Activated B cell treated with CpG ODN at 0.5 μM for 24 hours (primary cell): ENCODE data around the gene FCHSD1. TPM values are rescaled to one million over a fixed set of nuclear protein-coding genes. Genes with fewer than 3 reads are reported as not detected.

Experiments used
- ATAC-seq: fragments of 200-7000 bp; cut with Tn5 transposase; one replicate; pipeline ENCODE4 v1.10.0; 2021; ENCODE audit warnings: low read depth, mild to moderate bottlenecking, moderate library complexity
- CTCF ChIA-PET: fragments of 350-600 bp; sonication (Branson Sonifier 250); formaldehyde crosslinking; loops from one replicate; lab custom pipeline; 2021; ENCODE audit warnings: antibody characterized with exemption; lab: Charles Lee
- POLR2A ChIA-PET: fragments of 350-600 bp; sonication (Branson Sonifier 250); formaldehyde crosslinking; loops from one replicate; lab custom pipeline; 2021; ENCODE audit warnings: antibody characterized with exemption; lab: Charles Lee
- DNase-seq: peaks from one replicate; pipeline ENCODE4 v3.0.0; 2022
- H3K27ac Mint-ChIP-seq: one replicate; pipeline ENCODE4 v1.8.0; 2020; ENCODE audit warnings: mixed read lengths
- H3K27me3 Mint-ChIP-seq: one replicate; pipeline ENCODE4 v1.8.0; 2021; ENCODE audit warnings: mixed read lengths
- H3K36me3 Mint-ChIP-seq: one replicate; pipeline ENCODE4 v1.8.0; 2021; ENCODE audit warnings: low read depth, mixed read lengths
- H3K4me1 Mint-ChIP-seq: one replicate; pipeline ENCODE4 v1.8.0; 2021; ENCODE audit warnings: mixed read lengths
- H3K4me3 Mint-ChIP-seq: one replicate; pipeline ENCODE4 v1.8.0; 2020; ENCODE audit warnings: mild to moderate bottlenecking, mixed read lengths
- H3K9me3 Mint-ChIP-seq: one replicate; pipeline ENCODE4 v1.8.0; 2020; ENCODE audit warnings: mixed read lengths
- CTCF ChIP-seq: fragments of 200-600 bp; IDR thresholded peaks from one replicate; pipeline ENCODE4 v1.8.0; 2022; ENCODE audit warnings: antibody characterized with exemption, mild to moderate bottlenecking
- intact Hi-C: fragments of 100-400 bp; cut with micrococcal nuclease; formaldehyde crosslinking; loops from one replicate; pipeline ENCODE4 v1.15.1; 2024
- total RNA-seq: library from RNA; stranded (reverse); gene quantifications from 2 replicates; pipeline ENCODE4 v1.2.3, GENCODE V29; 2022

The FCHSD1 gene
- total RNA-seq, 1 donor from 2014 or later: 79.5 TPM

- H3K27ac Mint-ChIP-seq: no peak overlapping the region
- POLR2A ChIA-PET: no interaction called here
- no peaks in the 10 kb centered on the region for H3K36me3 Mint-ChIP-seq
These were observed 24.5 kb upstream of the FCHSD1 start for GRCh38 chr5:141675672-141676071.

GRCh38 chr5:141674747-141675146 lies 23.5 kb upstream of the FCHSD1 start:
- intact Hi-C loops: no loop called here
- ChIA-PET CTCF (no interaction called here), POLR2A (no interaction called here)
- no peaks in the 10 kb centered on the region for H3K9me3 Mint-ChIP-seq
- peaks cover 3% of the 10 kb centered on the region for H3K27me3 Mint-ChIP-seq
- TF ChIP-seq CTCF: no peak
- no peak for DNase-seq
- no peak overlapping the region for H3K27ac Mint-ChIP-seq
- no peaks in the 10 kb centered on the region for H3K36me3 Mint-ChIP-seq
- no peaks in the 10 kb centered on the region for H3K4me1 Mint-ChIP-seq
- no peak for ATAC-seq
- no peak overlapping the region for H3K4me3 Mint-ChIP-seq

More at GRCh38 chr5:141675672-141676071, 24.5 kb upstream of the FCHSD1 start:
- Mint-ChIP-seq H3K4me1 (no peaks in the 10 kb centered on the region), H3K27me3 (peaks cover 3% of the 10 kb centered on the region), H3K9me3 (no peaks in the 10 kb centered on the region), H3K4me3 (no peak overlapping the region)
- intact Hi-C loops: no loop called here
- ATAC-seq: no peak
- no peak for DNase-seq
- CTCF ChIA-PET: interaction anchor here (1.2 kb wide), 1 partner anchor 285 kb away, joined by 4 read pairs; no protein-coding TSS in a partner anchor
- TF ChIP-seq CTCF: no peak

- no peak for ATAC-seq
- ChIA-PET POLR2A (no interaction called here), CTCF (no interaction called here)
- Mint-ChIP-seq H3K9me3 (no peaks in the 10 kb centered on the region), H3K4me1 (no peaks in the 10 kb centered on the region), H3K36me3 (no peaks in the 10 kb centered on the region), H3K27me3 (peaks cover 4% of the 10 kb centered on the region), H3K27ac (no peak overlapping the region), H3K4me3 (no peak overlapping the region)
- intact Hi-C loops: no loop called here
- DNase-seq: no peak
- no peak for TF ChIP-seq CTCF
These were observed 21.9 kb upstream of the FCHSD1 start for GRCh38 chr5:141672841-141673813.

GRCh38 chr5:141672071-141672840 lies 21.0 kb upstream of the FCHSD1 start:
- Mint-ChIP-seq H3K4me3 (no peak overlapping the region), H3K9me3 (no peaks in the 10 kb centered on the region), H3K4me1 (no peaks in the 10 kb centered on the region), H3K27me3 (peaks cover 4% of the 10 kb centered on the region), H3K27ac (no peak overlapping the region), H3K36me3 (no peaks in the 10 kb centered on the region)
- intact Hi-C loops: no loop called here
- CTCF ChIA-PET: no interaction called here
- POLR2A ChIA-PET: no interaction called here
- DNase-seq: no peak
- ATAC-seq: no peak
- no peak for TF ChIP-seq CTCF

- Mint-ChIP-seq H3K4me3 (no peak overlapping the region), H3K4me1 (peaks cover 4% of the 10 kb centered on the region), H3K27me3 (peaks cover 4% of the 10 kb centered on the region), H3K36me3 (no peaks in the 10 kb centered on the region), H3K9me3 (no peaks in the 10 kb centered on the region), H3K27ac (no peak overlapping the region)
- no peak for DNase-seq
- ChIA-PET CTCF (interaction anchor here (0.8 to 1.7 kb wide), 5 partner anchors 22 to 473 kb away, joined by 3 to 7 read pairs (median 3); no protein-coding TSS in a partner anchor), POLR2A (interaction anchor here (0.6 kb wide), 1 partner anchor 14 kb away, joined by 3 read pairs; no protein-coding TSS in a partner anchor)
- intact Hi-C loops: no loop called here
- no peak for TF ChIP-seq CTCF
- no peak for ATAC-seq
These were observed 18.3 kb upstream of the FCHSD1 start for GRCh38 chr5:141669520-141669919.
